Lung (tissue), 13 donors: ENCODE data around the gene LTB4R. TPM values are rescaled to one million over a fixed set of nuclear protein-coding genes. Genes with fewer than 3 reads are reported as not detected.

Source experiments
- ATAC-seq: fragments of 200-7000 bp; cut with Tn5 transposase; one replicate; pipeline ENCODE4 v1.9.1; 2020; ENCODE audit warnings: moderate number of reproducible peaks; ENCODE audit not compliant: insufficient read depth, low FRiP score
- DNase-seq, 3 donors: peaks; one replicate each; pipeline ENCODE4 v3.0.0-alpha.2; 2013 to 2017
- H3K27ac ChIP-seq, 2 donors: one replicate each; pipeline ENCODE4 v1.5.1; 2013; ENCODE audit warnings: mild to moderate bottlenecking in 2 of 2, moderate library complexity in 2 of 2, control low read depth in 1 of 2, inconsistent platforms in 1 of 2, low read depth in 1 of 2, low read length in 1 of 2
- H3K27me3 ChIP-seq, 3 donors: one replicate each; pipeline ENCODE4 v1.5.1; 2013; ENCODE audit warnings: low read length in 2 of 3; ENCODE audit not compliant: control insufficient read depth in 3 of 3, insufficient read depth in 3 of 3
- H3K36me3 ChIP-seq, 4 donors: one replicate each; pipeline ENCODE4 v1.5.1; 2013; ENCODE audit warnings: low read length in 4 of 4, mild to moderate bottlenecking in 1 of 4, moderate library complexity in 1 of 4; ENCODE audit not compliant: control insufficient read depth in 4 of 4, insufficient read depth in 4 of 4
- H3K4me1 ChIP-seq, 5 donors: one replicate each; pipeline ENCODE4 v1.5.1; 2013; ENCODE audit warnings: low read length in 5 of 5, mild to moderate bottlenecking in 2 of 5, moderate library complexity in 1 of 5; ENCODE audit not compliant: control insufficient read depth in 5 of 5, insufficient read depth in 5 of 5
- H3K4me3 ChIP-seq: one replicate; pipeline ENCODE4 v1.5.1; 2013; ENCODE audit warnings: mild to moderate bottlenecking, control low read depth, moderate library complexity
- H3K9ac ChIP-seq, 2 donors: one replicate each; pipeline ENCODE4 v1.5.1; 2013; ENCODE audit warnings: low read length in 2 of 2, control low read depth in 1 of 2; ENCODE audit not compliant: insufficient read depth in 1 of 2
- H3K9me3 ChIP-seq, 4 donors: one replicate each; pipeline ENCODE4 v1.5.1; 2013; ENCODE audit warnings: low read length in 3 of 4, mild to moderate bottlenecking in 1 of 4, moderate library complexity in 1 of 4; ENCODE audit not compliant: control insufficient read depth in 4 of 4, insufficient read depth in 3 of 4
- CTCF ChIP-seq: IDR thresholded peaks from 2 replicates; pipeline ENCODE4 v1.5.1; 2012; ENCODE audit warnings: mild to moderate bottlenecking; ENCODE audit errors: control extremely low read depth, extremely low read depth
- WGBS, 2 donors: extraction: QIAGEN DNeasy Blood & Tissue Kit; methylation state at CpG; one replicate each; pipeline ENCODE4 v1.1.7; 2013; 5-methylcytosine and 5-hydroxymethylcytosine counted together
- polyA plus RNA-seq, 2 donors: library from polyadenylated mRNA; stranded (reverse); fragments of 200-250 nt; gene quantifications; one replicate each; pipeline ENCODE4 v1.2.1, GENCODE V29; 2013
- small RNA-seq: library from RNA; depleted of rRNA; stranded (forward); fragments of <200 nt; gene quantifications from one replicate; pipeline ENCODE3, GENCODE V24; 2014; ENCODE audit warnings: low replicate concordance
- total RNA-seq, 2 donors: library from RNA; depleted of rRNA in 1 of 2; stranded (reverse); fragments of >200 nt in 1 of 2; gene quantifications; one replicate each; pipeline ENCODE4 v1.2.1, GENCODE V29; 2014 to 2021
- donor health status: control.
- donor health status: control.
- donor health status: Bipolar disorder and iron deficiency.
- donor health status: healthy.
- donor health status: DM: yes; HTN: yes; CAD: no.

Gene LTB4R
- total and polyA plus RNA-seq, 4 donors, result 4.4 to 47.0 (median 11.0) TPM

GRCh38 chr14:24366721-24367513 lies 55.6 kb downstream of the LTB4R start:
- peaks cover 0 to 44% (median 12%) of the 10 kb centered on the region in 5 donors for H3K4me1 ChIP-seq
- H3K9ac ChIP-seq, result peak overlapping the region in 1 of 2 donors; percentile 46
- TF ChIP-seq CTCF, result no peak
- H3K36me3 ChIP-seq, result no peaks in the 10 kb centered on the region
- H3K27ac ChIP-seq, result peak overlapping the region; percentile 73 to 78
- no peaks in the 10 kb centered on the region for H3K27me3 ChIP-seq
- peak; percentile 96 to 98 (median 98) for DNase-seq
- 1 to 2% methylated on average over 40 of the region's 40 CpGs for WGBS, 2 donors
- no peaks in the 10 kb centered on the region for H3K9me3 ChIP-seq
- ATAC-seq, result peak; percentile 82
- peak overlapping the region; percentile 37 for H3K4me3 ChIP-seq

Small RNAs within 50 kb of the gene (small RNA-seq; reads per million reads assigned to genes)
- not detected for gene RF00026

Other genes starting within 250 kb of the LTB4R start
Only the 30 nearest of the 33 such genes appear.
- 100 to 1,000 TPM in 1 of 2 donors, 10 to 100 TPM in 1; 68.9 to 153 TPM for gene DCAF11, start 196.7 kb upstream of the LTB4R start, total RNA-seq
- gene DCAF11, start 196.7 kb upstream of the LTB4R start, polyA plus RNA-seq, result 10 to 100 TPM; 26.4 to 59.4 TPM
- 1 to 10 TPM; 3.6 to 5.4 TPM for gene NRL, start 196.6 kb upstream of the LTB4R start, total RNA-seq
- 1 to 10 TPM; 2.7 TPM for gene NRL, start 196.6 kb upstream of the LTB4R start, polyA plus RNA-seq
- gene FITM1, start 180.8 kb upstream of the LTB4R start, total RNA-seq, result under 1 TPM; 0.48 to 0.83 TPM
- gene FITM1, start 180.8 kb upstream of the LTB4R start, polyA plus RNA-seq, result 1 to 10 TPM in 1 of 2 donors, under 1 TPM in 1; 0.93 to 1.4 TPM
- gene PSME1, start 175.3 kb upstream of the LTB4R start, total RNA-seq, result 100 to 1,000 TPM; 125 to 192 TPM
- gene PSME1, start 175.3 kb upstream of the LTB4R start, polyA plus RNA-seq, result 100 to 1,000 TPM; 286 to 311 TPM
- 10 to 100 TPM in 1 of 2 donors, 1 to 10 TPM in 1; 4.6 to 24.3 TPM for gene EMC9, start 169.9 kb upstream of the LTB4R start, total RNA-seq
- 10 to 100 TPM; 15.7 to 29.4 TPM for gene EMC9, start 169.9 kb upstream of the LTB4R start, polyA plus RNA-seq
- gene PSME2, start 164.9 kb upstream of the LTB4R start, total RNA-seq, result 100 to 1,000 TPM in 1 of 2 donors, 10 to 100 TPM in 1; 89.1 to 178 TPM
- gene PSME2, start 164.9 kb upstream of the LTB4R start, polyA plus RNA-seq, result 100 to 1,000 TPM; 283 to 328 TPM
- gene RNF31, start 164.0 kb upstream of the LTB4R start, total RNA-seq, result 10 to 100 TPM; 31.7 to 82.4 TPM
- 10 to 100 TPM; 44.1 to 78.6 TPM for gene RNF31, start 164.0 kb upstream of the LTB4R start, polyA plus RNA-seq
- gene IRF9, start 150.2 kb upstream of the LTB4R start, total RNA-seq, result 100 to 1,000 TPM in 1 of 2 donors, 10 to 100 TPM in 1; 75.3 to 111 TPM
- gene IRF9, start 150.2 kb upstream of the LTB4R start, polyA plus RNA-seq, result 100 to 1,000 TPM in 1 of 2 donors, 10 to 100 TPM in 1; 79.9 to 124 TPM
- gene REC8, start 139.4 kb upstream of the LTB4R start, total RNA-seq, result 10 to 100 TPM; 13.3 to 48.1 TPM
- 10 to 100 TPM; 23.8 to 35.1 TPM for gene REC8, start 139.4 kb upstream of the LTB4R start, polyA plus RNA-seq
- 10 to 100 TPM; 22.0 to 78.9 TPM for gene IPO4, start 122.7 kb upstream of the LTB4R start, total RNA-seq
- 10 to 100 TPM; 13.0 to 34.8 TPM for gene IPO4, start 122.7 kb upstream of the LTB4R start, polyA plus RNA-seq
- 10 to 100 TPM; 42.3 to 71.9 TPM for gene TM9SF1, start 116.1 kb upstream of the LTB4R start, total RNA-seq
- 10 to 100 TPM; 32.7 to 61.7 TPM for gene TM9SF1, start 116.1 kb upstream of the LTB4R start, polyA plus RNA-seq
- gene TSSK4, start 105.8 kb upstream of the LTB4R start, total RNA-seq, result 1 to 10 TPM in 1 of 2 donors, not detected in 1; 1.2 TPM
- gene TSSK4, start 105.8 kb upstream of the LTB4R start, polyA plus RNA-seq, result under 1 TPM; 0.02 to 0.10 TPM
- 10 to 100 TPM; 37.2 to 50.8 TPM for gene CHMP4A, start 98.0 kb upstream of the LTB4R start, total RNA-seq
- gene CHMP4A, start 98.0 kb upstream of the LTB4R start, polyA plus RNA-seq, result 100 to 1,000 TPM in 1 of 2 donors, 10 to 100 TPM in 1; 70.4 to 103 TPM
- 10 to 100 TPM; 20.8 to 24.8 TPM for gene MDP1, start 95.4 kb upstream of the LTB4R start, total RNA-seq
- 10 to 100 TPM; 17.2 to 31.4 TPM for gene MDP1, start 95.4 kb upstream of the LTB4R start, polyA plus RNA-seq
- 100 to 1,000 TPM in 1 of 2 donors, 10 to 100 TPM in 1; 69.5 to 147 TPM for gene NEDD8, start 79.1 kb upstream of the LTB4R start, total RNA-seq
- 100 to 1,000 TPM; 242 to 246 TPM for gene NEDD8, start 79.1 kb upstream of the LTB4R start, polyA plus RNA-seq
- gene GMPR2, start 78.6 kb upstream of the LTB4R start, total RNA-seq, result 10 to 100 TPM; 63.1 TPM
- 10 to 100 TPM; 42.9 to 71.1 TPM for gene GMPR2, start 78.6 kb upstream of the LTB4R start, polyA plus RNA-seq
- 10 to 100 TPM; 48.2 to 89.1 TPM for gene TINF2, start 68.9 kb upstream of the LTB4R start, total RNA-seq
- gene TINF2, start 68.9 kb upstream of the LTB4R start, polyA plus RNA-seq, result 10 to 100 TPM; 45.2 to 82.6 TPM
- gene TGM1, start 48.3 kb upstream of the LTB4R start, total RNA-seq, result 1 to 10 TPM; 1.9 to 8.8 TPM
- gene TGM1, start 48.3 kb upstream of the LTB4R start, polyA plus RNA-seq, result 10 to 100 TPM in 1 of 2 donors, 1 to 10 TPM in 1; 9.8 to 11.3 TPM
- 10 to 100 TPM; 19.7 to 55.8 TPM for gene RABGGTA, start 39.9 kb upstream of the LTB4R start, total RNA-seq
- 10 to 100 TPM; 40.3 to 45.4 TPM for gene RABGGTA, start 39.9 kb upstream of the LTB4R start, polyA plus RNA-seq
- 10 to 100 TPM; 20.8 to 24.0 TPM for gene DHRS1, start 11.7 kb upstream of the LTB4R start, total RNA-seq
- gene DHRS1, start 11.7 kb upstream of the LTB4R start, polyA plus RNA-seq, result 10 to 100 TPM; 20.6 to 27.8 TPM
- gene NOP9, start 11.7 kb upstream of the LTB4R start, total RNA-seq, result 10 to 100 TPM; 14.1 to 25.9 TPM
- gene NOP9, start 11.7 kb upstream of the LTB4R start, polyA plus RNA-seq, result 10 to 100 TPM; 12.1 to 13.5 TPM
- gene CIDEB, start 3.5 kb upstream of the LTB4R start, total RNA-seq, result 10 to 100 TPM in 1 of 2 donors, 1 to 10 TPM in 1; 9.6 to 18.8 TPM
- 10 to 100 TPM in 1 of 2 donors, 1 to 10 TPM in 1; 8.3 to 19.7 TPM for gene CIDEB, start 3.5 kb upstream of the LTB4R start, polyA plus RNA-seq
- gene LTB4R2, start 1.4 kb upstream of the LTB4R start, total RNA-seq, result 10 to 100 TPM in 1 of 2 donors, 1 to 10 TPM in 1; 5.8 to 14.0 TPM
- gene LTB4R2, start 1.4 kb upstream of the LTB4R start, polyA plus RNA-seq, result 1 to 10 TPM; 1.8 to 5.5 TPM
- gene ADCY4, start 23.6 kb downstream of the LTB4R start, total RNA-seq, result 10 to 100 TPM; 35.7 to 36.3 TPM
- 10 to 100 TPM; 22.6 to 42.8 TPM for gene ADCY4, start 23.6 kb downstream of the LTB4R start, polyA plus RNA-seq
- gene RIPK3, start 28.5 kb downstream of the LTB4R start, total RNA-seq, result 10 to 100 TPM in 1 of 2 donors, 1 to 10 TPM in 1; 6.4 to 26.0 TPM
- 10 to 100 TPM; 13.0 to 23.4 TPM for gene RIPK3, start 28.5 kb downstream of the LTB4R start, polyA plus RNA-seq
- gene NFATC4, start 56.7 kb downstream of the LTB4R start, total RNA-seq, result 10 to 100 TPM; 38.2 to 38.6 TPM
- gene NFATC4, start 56.7 kb downstream of the LTB4R start, polyA plus RNA-seq, result 10 to 100 TPM; 13.9 to 71.4 TPM
- gene NYNRIN, start 87.5 kb downstream of the LTB4R start, total RNA-seq, result 10 to 100 TPM; 16.1 to 49.8 TPM
- 1 to 10 TPM; 2.9 to 4.2 TPM for gene NYNRIN, start 87.5 kb downstream of the LTB4R start, polyA plus RNA-seq
- gene CBLN3, start 118.2 kb downstream of the LTB4R start, total RNA-seq, result 1 to 10 TPM; 1.7 to 4.9 TPM
- 1 to 10 TPM; 1.9 to 2.1 TPM for gene CBLN3, start 118.2 kb downstream of the LTB4R start, polyA plus RNA-seq
- 10 to 100 TPM; 48.1 to 60.2 TPM for gene KHNYN, start 118.5 kb downstream of the LTB4R start, total RNA-seq
- gene KHNYN, start 118.5 kb downstream of the LTB4R start, polyA plus RNA-seq, result 10 to 100 TPM; 27.0 to 34.1 TPM
- 10 to 100 TPM; 19.5 to 57.1 TPM for gene SDR39U1, start 131.3 kb downstream of the LTB4R start, total RNA-seq
- gene SDR39U1, start 131.3 kb downstream of the LTB4R start, polyA plus RNA-seq, result 10 to 100 TPM; 48.5 to 63.9 TPM